ENCODE measurements around the gene PPFIA4.

GRCh38 chr1:203080456-203080855 is 54.2 kb downstream of the PPFIA4 start:
- TF ChIP-seq POLR2A (IDR thresholded peaks at IDR 0.05) (no peak), CTCF (IDR thresholded peaks at IDR 0.05) (no peak), EP300 (IDR thresholded peaks at IDR 0.05) (no peak)
